Upper lobe of left lung (tissue), 6 donors: ENCODE data around the gene MASP1. TPM values are rescaled to one million over a fixed set of nuclear protein-coding genes. Genes with fewer than 3 reads are reported as not detected.
"Not testable (repeated sequence)": the region's sequence is repeated elsewhere in the genome, so short reads cannot be mapped to it uniquely, and the experiment has no call there.

Source experiments
- ATAC-seq, 2 donors: fragments of 200-7000 bp; cut with Tn5 transposase; one replicate each; pipeline ENCODE4 v1.9.1; 2022; ENCODE audit warnings: mild to moderate bottlenecking in 2 of 2, moderate library complexity in 2 of 2; ENCODE audit not compliant: low FRiP score in 2 of 2
- DNase-seq, 2 donors: peaks; one replicate each; pipeline ENCODE4 v3.0.0-alpha.2; 2019 to 2020
- H3K27ac ChIP-seq, 4 donors: fragments of 200-600 bp; sonication (generic); one replicate each; pipeline ENCODE4 v1.5.1; 2016 to 2019
- H3K27me3 ChIP-seq, 4 donors: fragments of 200-600 bp; sonication (generic); one replicate each; pipeline ENCODE4 v1.5.1; 2017 to 2019
- H3K36me3 ChIP-seq, 4 donors: fragments of 200-600 bp; sonication (generic); one replicate each; pipeline ENCODE4 v1.5.1; 2016 to 2019
- H3K4me1 ChIP-seq, 4 donors: fragments of 200-600 bp; sonication (generic); one replicate each; pipeline ENCODE4 v1.5.1; 2018 to 2019
- H3K4me3 ChIP-seq, 4 donors: fragments of 200-600 bp; sonication (generic); one replicate each; pipeline ENCODE4 v1.5.1; 2017 to 2019; ENCODE audit warnings: mild to moderate bottlenecking in 2 of 4, moderate library complexity in 1 of 4
- H3K9me3 ChIP-seq, 4 donors: fragments of 200-600 bp; sonication (generic); one replicate each; pipeline ENCODE4 v1.5.1; 2018 to 2019
- CTCF ChIP-seq, 6 experiments: fragments of 450-650 bp in 4 of 6; fragments of 200-600 bp in 2 of 6; sonication (generic) in 2 of 6; IDR thresholded peaks; one replicate each; pipeline ENCODE4 v1.5.1; 2016 to 2019; ENCODE audit warnings: antibody characterized with exemption in 6 of 6
- EP300 ChIP-seq, 4 donors: sonication (generic); formaldehyde crosslinking; IDR thresholded peaks; one replicate each; pipeline ENCODE4 v1.5.1; 2017; ENCODE audit warnings: antibody characterized with exemption in 4 of 4, control low read depth in 2 of 4
- POLR2A ChIP-seq, 4 donors: fragments of 450-650 bp; IDR thresholded peaks; one replicate each; pipeline ENCODE4 v1.5.1; 2016 to 2017; ENCODE audit warnings: antibody characterized with exemption in 4 of 4, mild to moderate bottlenecking in 2 of 4
- POLR2AphosphoS5 ChIP-seq, 2 donors: sonication (generic); formaldehyde crosslinking; IDR thresholded peaks; one replicate each; pipeline ENCODE4 v1.5.1; 2017; ENCODE audit warnings: antibody characterized with exemption in 2 of 2
- WGBS, 2 donors: methylation state at CpG; one replicate each; pipeline ENCODE4 v1.1.5; 2017 to 2018; 5-methylcytosine and 5-hydroxymethylcytosine counted together
- total RNA-seq, 6 donors: library from RNA; depleted of rRNA in 4 of 6; stranded (reverse); fragments of >200 nt in 4 of 6; gene quantifications; one replicate each; pipeline versions ENCODE4 v1.1.0 to v1.2.1, GENCODE V29; 2016 to 2021
- donor health status: DM: no; HTN: no; CAD: no; lungs with moderate emphysema.
- donor health status: DM: no; HTN: yes; CAD: no; lungs with severe emphysema.

Gene MASP1
- total RNA-seq, 6 donors from 2014 or later: 0.22 to 5.9 (median 1.8) TPM

- peak in 1 of 2 donors; percentile 9 for ATAC-seq
- DNase-seq: peak in 1 of 2 donors; percentile 39
- no peaks in the 10 kb centered on the region for H3K9me3 ChIP-seq
- no peak overlapping the region for H3K4me3 ChIP-seq
- no peaks in the 10 kb centered on the region for H3K27me3 ChIP-seq
- H3K27ac ChIP-seq: no peak overlapping the region
- no peaks in the 10 kb centered on the region for H3K4me1 ChIP-seq
- TF ChIP-seq POLR2AphosphoS5 (IDR thresholded peaks at IDR 0.05): no peak
- no peak for TF ChIP-seq EP300 (IDR thresholded peaks at IDR 0.05)
- TF ChIP-seq POLR2A (IDR thresholded peaks at IDR 0.05): no peak
- no peak for TF ChIP-seq CTCF (IDR thresholded peaks at IDR 0.05)
- 83 to 89% methylated on average over 5 of the region's 5 CpGs for WGBS, 2 donors
- no peaks in the 10 kb centered on the region for H3K36me3 ChIP-seq
These were observed 49.1 kb downstream of the MASP1 start for GRCh38 chr3:187242435-187242834.

GRCh38 chr3:187238835-187239234 is 52.7 kb downstream of the MASP1 start:
- 93 to 95% methylated on average over 4 of the region's 4 CpGs for WGBS, 2 donors
- DNase-seq, ATAC-seq, H3K27ac ChIP-seq, H3K4me1 ChIP-seq, H3K4me3 ChIP-seq, H3K36me3 ChIP-seq, H3K27me3 ChIP-seq, H3K9me3 ChIP-seq: not testable (repeated sequence)

GRCh38 chr3:187238239-187238638 is 53.3 kb downstream of the MASP1 start:
- H3K27me3 ChIP-seq: no peaks in the 10 kb centered on the region
- TF ChIP-seq POLR2A (IDR thresholded peaks at IDR 0.05): no peak
- no peak for DNase-seq
- 81 to 85% methylated on average over 1 of the region's 1 CpG for WGBS, 2 donors
- H3K9me3 ChIP-seq: no peaks in the 10 kb centered on the region
- H3K4me1 ChIP-seq: no peaks in the 10 kb centered on the region
- H3K27ac ChIP-seq: no peak overlapping the region
- no peaks in the 10 kb centered on the region for H3K36me3 ChIP-seq
- ATAC-seq: no peak
- no peak overlapping the region for H3K4me3 ChIP-seq

GRCh38 chr3:187237741-187238140 is 53.8 kb downstream of the MASP1 start:
- Histone ChIP-seq H3K27ac (no peak overlapping the region), H3K27me3 (no peaks in the 10 kb centered on the region), H3K4me1 (no peaks in the 10 kb centered on the region), H3K9me3 (no peaks in the 10 kb centered on the region), H3K4me3 (no peak overlapping the region), H3K36me3 (no peaks in the 10 kb centered on the region)
- ATAC-seq (no peak), DNase-seq (no peak)
- TF ChIP-seq POLR2A (IDR thresholded peaks at IDR 0.05) (no peak), POLR2AphosphoS5 (IDR thresholded peaks at IDR 0.05) (no peak), CTCF (IDR thresholded peaks at IDR 0.05) (no peak), EP300 (IDR thresholded peaks at IDR 0.05) (no peak)

GRCh38 chr3:187236962-187237361 is 54.6 kb downstream of the MASP1 start:
- TF ChIP-seq CTCF (IDR thresholded peaks at IDR 0.05): no peak
- no peak for TF ChIP-seq POLR2AphosphoS5 (IDR thresholded peaks at IDR 0.05)
- no peak for TF ChIP-seq EP300 (IDR thresholded peaks at IDR 0.05)
- no peak for TF ChIP-seq POLR2A (IDR thresholded peaks at IDR 0.05)
- Histone ChIP-seq H3K4me1 (no peaks in the 10 kb centered on the region), H3K27me3 (no peaks in the 10 kb centered on the region), H3K27ac (no peak overlapping the region), H3K4me3 (no peak overlapping the region), H3K9me3 (no peaks in the 10 kb centered on the region), H3K36me3 (no peaks in the 10 kb centered on the region)
- ATAC-seq: no peak
- WGBS, 2 donors: 94 to 100% methylated on average over 1 of the region's 1 CpG
- DNase-seq: no peak

- no peaks in the 10 kb centered on the region for H3K27me3 ChIP-seq
- TF ChIP-seq EP300 (IDR thresholded peaks at IDR 0.05): no peak
- TF ChIP-seq POLR2A (IDR thresholded peaks at IDR 0.05): no peak
- TF ChIP-seq CTCF (IDR thresholded peaks at IDR 0.05): no peak
- TF ChIP-seq POLR2AphosphoS5 (IDR thresholded peaks at IDR 0.05): no peak
- H3K4me3 ChIP-seq: no peak overlapping the region
- DNase-seq (no peak), ATAC-seq (no peak)
- no peaks in the 10 kb centered on the region for H3K4me1 ChIP-seq
- H3K27ac ChIP-seq: no peak overlapping the region
- H3K36me3 ChIP-seq: no peaks in the 10 kb centered on the region
- no peaks in the 10 kb centered on the region for H3K9me3 ChIP-seq
- WGBS, 2 donors: 78 to 88% methylated on average over 1 of the region's 1 CpG
These were observed 61.5 kb downstream of the MASP1 start for GRCh38 chr3:187230011-187230410.
